Vagina (tissue), 2 donors: ENCODE results near the gene GMCL2. TPM values are rescaled to one million over a fixed set of nuclear protein-coding genes. Genes with fewer than 3 reads are reported as not detected.
"Not testable (repeated sequence)": the region's sequence is repeated elsewhere in the genome, so short reads cannot be mapped to it uniquely, and the experiment has no call there.

Experiments
- DNase-seq, 2 donors: peaks; one replicate each; pipeline ENCODE4 v3.0.0-alpha.2; 2017; ENCODE audit errors: extremely low spot score in 2 of 2
- H3K27ac ChIP-seq: fragments of 200-600 bp; sonication (generic); one replicate; pipeline ENCODE4 v1.5.1; 2019
- H3K27me3 ChIP-seq: fragments of 200-600 bp; sonication (generic); one replicate; pipeline ENCODE4 v1.5.1; 2019
- H3K36me3 ChIP-seq, 2 donors: fragments of 200-600 bp; sonication (generic); one replicate each; pipeline ENCODE4 v1.5.1; 2017 to 2019
- H3K4me1 ChIP-seq: fragments of 200-600 bp; sonication (generic); one replicate; pipeline ENCODE4 v1.5.1; 2019
- H3K4me3 ChIP-seq, 2 donors: fragments of 200-600 bp; sonication (generic); 1 replicate in 1 of 2; 2 replicates in 1 of 2; pipeline ENCODE4 v1.5.1; 2016 to 2019
- H3K9me3 ChIP-seq: fragments of 200-600 bp; sonication (generic); one replicate; pipeline ENCODE4 v1.5.1; 2019
- POLR2A ChIP-seq, 2 donors: fragments of 450-650 bp; IDR thresholded peaks; one replicate each; pipeline ENCODE4 v1.6.1; 2017; ENCODE audit warnings: antibody characterized with exemption in 2 of 2, mild to moderate bottlenecking in 2 of 2, moderate library complexity in 2 of 2
- POLR2AphosphoS5 ChIP-seq, 2 donors: sonication (generic); formaldehyde crosslinking; IDR thresholded peaks; one replicate each; pipeline ENCODE4 v1.9.0; 2017; ENCODE audit warnings: antibody characterized with exemption in 2 of 2, mild to moderate bottlenecking in 2 of 2, low read depth in 1 of 2; ENCODE audit not compliant: insufficient read depth in 1 of 2
- intact Hi-C: fragments of 100-400 bp; cut with DNase I; formaldehyde crosslinking; loops from one replicate; pipeline ENCODE4 v1.15.1; 2023
- total RNA-seq: library from RNA; depleted of rRNA; stranded (reverse); fragments of >200 nt; gene quantifications from one replicate; pipeline ENCODE4 v1.2.3, GENCODE V29; 2016
- TF ChIP-seq, protein P1 (sequence below), 3 experiments: fragments of 450-650 bp in 2 of 3; fragments of 200-600 bp in 1 of 3; sonication (generic) in 1 of 3; IDR thresholded peaks; one replicate each; pipeline ENCODE4 v1.5.1; 2017 to 2019; ENCODE audit warnings: antibody characterized with exemption in 3 of 3, mild to moderate bottlenecking in 2 of 3, moderate library complexity in 2 of 3

The GMCL2 gene
- total RNA-seq, 1 donor from 2014 or later, result not detected

DNA sequence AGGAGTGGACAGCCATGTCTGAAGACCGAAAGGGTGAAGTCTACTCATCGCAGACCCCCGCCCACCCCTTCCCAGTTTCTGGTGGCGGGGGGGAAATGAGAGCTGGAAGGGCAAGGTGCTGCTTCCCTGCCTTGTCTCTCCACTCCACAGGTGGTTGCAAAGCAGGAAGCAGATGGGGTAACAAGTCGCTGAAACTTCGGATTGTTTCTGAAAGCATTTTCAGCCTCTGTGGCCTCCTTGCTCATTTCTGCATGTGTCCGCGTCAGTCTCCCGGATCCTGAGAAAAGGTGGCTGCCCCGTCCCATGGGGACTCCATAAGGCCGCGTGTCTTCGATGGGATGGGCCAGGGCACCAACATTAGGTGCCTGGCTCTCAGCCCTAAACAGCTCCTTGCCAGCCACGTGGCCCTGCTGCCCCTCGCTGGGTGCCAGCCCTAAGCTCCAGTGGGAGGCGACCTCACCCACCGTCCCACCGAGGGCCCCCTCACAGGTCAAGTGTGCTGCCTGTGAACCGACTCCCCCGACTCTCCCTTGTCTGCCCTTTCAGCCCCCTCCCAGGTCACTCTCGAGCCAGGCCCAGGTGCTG lies 44.5 kb upstream of the GMCL2 start:
- H3K4me1 ChIP-seq, result peaks cover 38% of the 10 kb centered on the region
- H3K4me3 ChIP-seq, result peak overlapping the region; percentile 66 to 78
- no peaks in the 10 kb centered on the region for H3K27me3 ChIP-seq
- no peaks in the 10 kb centered on the region for H3K9me3 ChIP-seq
- H3K27ac ChIP-seq, result peak overlapping the region; percentile 97
- DNase-seq, result no peak
- intact Hi-C loops, result loop anchor here (2.0 kb wide), 1 partner anchor 27 kb away; the partner anchor contains the start of gene HNRNPAB
- TF ChIP-seq, protein P1, sequence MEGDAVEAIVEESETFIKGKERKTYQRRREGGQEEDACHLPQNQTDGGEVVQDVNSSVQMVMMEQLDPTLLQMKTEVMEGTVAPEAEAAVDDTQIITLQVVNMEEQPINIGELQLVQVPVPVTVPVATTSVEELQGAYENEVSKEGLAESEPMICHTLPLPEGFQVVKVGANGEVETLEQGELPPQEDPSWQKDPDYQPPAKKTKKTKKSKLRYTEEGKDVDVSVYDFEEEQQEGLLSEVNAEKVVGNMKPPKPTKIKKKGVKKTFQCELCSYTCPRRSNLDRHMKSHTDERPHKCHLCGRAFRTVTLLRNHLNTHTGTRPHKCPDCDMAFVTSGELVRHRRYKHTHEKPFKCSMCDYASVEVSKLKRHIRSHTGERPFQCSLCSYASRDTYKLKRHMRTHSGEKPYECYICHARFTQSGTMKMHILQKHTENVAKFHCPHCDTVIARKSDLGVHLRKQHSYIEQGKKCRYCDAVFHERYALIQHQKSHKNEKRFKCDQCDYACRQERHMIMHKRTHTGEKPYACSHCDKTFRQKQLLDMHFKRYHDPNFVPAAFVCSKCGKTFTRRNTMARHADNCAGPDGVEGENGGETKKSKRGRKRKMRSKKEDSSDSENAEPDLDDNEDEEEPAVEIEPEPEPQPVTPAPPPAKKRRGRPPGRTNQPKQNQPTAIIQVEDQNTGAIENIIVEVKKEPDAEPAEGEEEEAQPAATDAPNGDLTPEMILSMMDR (IDR thresholded peaks at IDR 0.05), result no peak
- peak in 1 of 2 donors; percentile 12 for TF ChIP-seq POLR2AphosphoS5 (IDR thresholded peaks at IDR 0.05; ENCODE audit: insufficient read depth in 1 of 2, low read depth in 1 of 2)
- H3K36me3 ChIP-seq, result peaks cover 0 to 36% of the 10 kb centered on the region in 2 donors

DNA sequence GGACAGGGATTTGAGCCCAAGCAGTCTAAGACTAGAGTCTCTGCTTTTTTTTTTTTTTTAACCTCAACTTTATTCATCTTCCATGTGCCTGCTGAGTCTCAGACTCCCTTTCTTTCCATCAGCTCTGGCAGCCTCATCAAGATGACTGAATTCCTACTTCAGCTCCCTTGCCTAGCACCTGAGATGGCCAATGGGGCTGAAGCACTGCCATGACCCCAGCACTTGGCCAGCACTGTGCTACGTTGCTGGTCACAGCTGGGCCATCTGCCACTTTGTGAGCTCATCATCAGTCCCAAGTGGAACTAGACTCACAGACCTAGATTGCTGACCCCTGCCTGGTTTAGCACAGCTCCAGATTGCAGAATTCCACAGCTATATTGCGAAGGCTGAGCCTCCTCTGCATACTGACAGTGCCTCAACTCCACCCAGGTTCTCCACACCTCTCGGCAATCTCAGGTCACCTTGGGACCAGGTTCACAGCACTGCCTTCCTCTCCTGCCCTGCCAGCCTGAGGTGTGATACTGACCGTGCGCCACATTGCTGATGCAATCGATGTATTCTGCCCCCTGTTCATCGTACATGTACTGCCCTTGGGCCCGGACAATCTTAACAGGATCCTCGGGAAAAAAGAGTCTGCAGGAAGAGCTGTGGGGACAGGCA lies 43.8 kb upstream of the GMCL2 start:
- H3K4me1 ChIP-seq, result peaks cover 36% of the 10 kb centered on the region
- H3K9me3 ChIP-seq, result no peaks in the 10 kb centered on the region
- H3K27me3 ChIP-seq, result no peaks in the 10 kb centered on the region
- peaks cover 0 to 42% of the 10 kb centered on the region in 2 donors for H3K36me3 ChIP-seq
- intact Hi-C loops, result loop anchor here (2.0 kb wide), 1 partner anchor 26 kb away; the partner anchor contains the start of gene HNRNPAB
- no peak for DNase-seq
- peak overlapping the region; percentile 97 for H3K27ac ChIP-seq
- TF ChIP-seq, protein P1 (IDR thresholded peaks at IDR 0.05), result no peak
- TF ChIP-seq POLR2AphosphoS5 (IDR thresholded peaks at IDR 0.05; ENCODE audit: insufficient read depth in 1 of 2, low read depth in 1 of 2) (no peak), POLR2A (IDR thresholded peaks at IDR 0.05) (no peak)
- H3K4me3 ChIP-seq, result peak overlapping the region; percentile 66 to 78

DNA sequence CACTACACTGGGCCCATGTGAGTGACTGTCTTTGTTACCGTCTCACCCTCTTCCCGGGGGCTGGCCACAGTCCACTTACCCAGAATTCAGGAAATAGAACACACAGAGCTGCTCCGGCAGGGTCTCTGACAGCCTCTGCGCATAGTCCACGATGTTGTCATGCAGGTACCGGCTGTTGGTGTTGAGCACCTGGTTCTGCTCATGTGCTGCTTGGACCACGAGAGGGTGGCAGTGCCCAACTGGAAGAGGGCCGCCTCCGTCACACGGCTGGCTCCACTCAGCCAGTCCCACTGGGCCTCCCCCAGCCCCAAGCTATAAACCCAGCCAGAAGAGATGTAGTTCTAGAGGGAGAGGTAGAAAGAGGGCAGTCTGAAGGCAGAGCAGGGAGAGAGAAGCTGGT lies 42.7 kb upstream of the GMCL2 start:
- DNase-seq, result no peak
- H3K4me3 ChIP-seq, result no peak overlapping the region
- no peak overlapping the region for H3K27ac ChIP-seq
- intact Hi-C loops, result loop anchor here (2.0 kb wide), 1 partner anchor 25 kb away; the partner anchor contains the start of gene HNRNPAB
- H3K36me3 ChIP-seq, result peaks cover 0 to 50% of the 10 kb centered on the region in 2 donors
- TF ChIP-seq, protein P1 (IDR thresholded peaks at IDR 0.05), result no peak
- TF ChIP-seq POLR2A (IDR thresholded peaks at IDR 0.05) (no peak), POLR2AphosphoS5 (IDR thresholded peaks at IDR 0.05; ENCODE audit: insufficient read depth in 1 of 2, low read depth in 1 of 2) (no peak)
- H3K4me1 ChIP-seq, result peaks cover 31% of the 10 kb centered on the region
- no peaks in the 10 kb centered on the region for H3K9me3 ChIP-seq
- no peaks in the 10 kb centered on the region for H3K27me3 ChIP-seq

DNA sequence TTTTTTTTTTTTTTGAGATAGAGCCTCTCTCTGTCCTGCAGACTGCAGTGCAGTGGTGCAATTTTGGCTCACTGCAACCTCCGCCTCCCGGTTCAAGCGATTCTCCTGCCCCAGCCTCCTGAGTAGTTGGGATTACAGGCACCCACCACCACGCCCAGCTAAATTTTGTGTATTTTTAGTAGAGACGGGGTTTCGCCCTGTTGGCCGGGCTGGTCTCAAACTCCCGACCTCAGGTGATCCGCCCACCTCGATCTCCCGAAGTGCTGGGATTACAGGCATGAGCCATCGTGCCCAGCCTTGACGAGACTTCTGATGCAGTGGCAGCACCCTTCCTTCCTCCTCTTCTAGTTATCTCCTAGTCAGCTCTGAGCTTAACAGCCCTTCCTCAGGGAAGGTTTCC lies 41.9 kb upstream of the GMCL2 start:
- H3K27me3 ChIP-seq, H3K27ac ChIP-seq, H3K9me3 ChIP-seq, DNase-seq, H3K4me3 ChIP-seq, intact Hi-C loops: not testable (repeated sequence)
- Histone ChIP-seq H3K36me3 (peaks cover 0 to 50% of the 10 kb centered on the region in 2 donors), H3K4me1 (peaks cover 31% of the 10 kb centered on the region)

DNA sequence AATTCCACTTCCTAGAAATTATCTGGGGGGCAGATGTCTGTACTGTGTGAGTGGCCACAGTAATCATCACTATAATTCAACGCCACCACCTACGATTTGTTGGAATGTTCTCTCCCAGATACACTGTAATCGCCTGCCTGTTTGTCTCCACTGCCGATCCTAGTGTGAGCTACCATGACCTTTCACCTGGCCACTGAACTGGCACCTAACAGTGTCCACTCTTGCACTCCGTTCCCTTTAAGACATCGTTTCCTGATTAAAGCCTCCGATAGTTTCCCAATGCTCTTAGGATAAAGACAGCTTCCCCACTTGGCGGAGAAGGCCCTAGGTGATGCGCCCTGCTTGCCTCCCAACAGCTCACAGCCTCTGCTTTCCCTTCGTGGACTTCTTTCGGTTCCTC lies 41.4 kb upstream of the GMCL2 start:
- DNase-seq, result no peak
- no peaks in the 10 kb centered on the region for H3K9me3 ChIP-seq
- H3K27ac ChIP-seq, result no peak overlapping the region
- H3K36me3 ChIP-seq, result peaks cover 0 to 50% of the 10 kb centered on the region in 2 donors
- no peak for TF ChIP-seq POLR2A (IDR thresholded peaks at IDR 0.05)
- TF ChIP-seq, protein P1 (IDR thresholded peaks at IDR 0.05), result no peak
- no peak for TF ChIP-seq POLR2AphosphoS5 (IDR thresholded peaks at IDR 0.05; ENCODE audit: insufficient read depth in 1 of 2, low read depth in 1 of 2)
- intact Hi-C loops, result no loop called here
- H3K4me1 ChIP-seq, result peaks cover 31% of the 10 kb centered on the region
- H3K4me3 ChIP-seq, result no peak overlapping the region
- H3K27me3 ChIP-seq, result no peaks in the 10 kb centered on the region
